HCT116 (cell line): ENCODE data around the gene TEX12. TPM values are rescaled to one million over a fixed set of nuclear protein-coding genes. Genes with fewer than 3 reads are reported as not detected.

Source experiments
- ATAC-seq: fragments of 200-7000 bp; cut with Tn5 transposase; 2 replicates; pipeline ENCODE4 v1.9.1; 2020; ENCODE audit warnings: mild to moderate bottlenecking, moderate library complexity
- BruUV-seq: library from RNA; stranded (reverse); fragments of 400-500 nt; replicated peaks from 2 replicates; lab custom pipeline; 2021; lab: Mats Ljungman, UMichigan
- CTCF ChIA-PET: fragments of 300-600 bp; sonication (Branson Sonifier 250); formaldehyde crosslinking; loops from one replicate; lab custom pipeline; 2021; ENCODE audit warnings: antibody characterized with exemption; lab: Charles Lee
- POLR2A ChIA-PET: fragments of 300-600, 350-600 bp; sonication (Branson Sonifier 250); formaldehyde crosslinking; loops from one replicate; lab custom pipeline; 2021; ENCODE audit warnings: antibody characterized with exemption; lab: Charles Lee
- RAD21 ChIA-PET, 2 experiments: fragments of 300-600 bp; sonication (Branson Sonifier 250); formaldehyde crosslinking; loops; one replicate each; lab custom pipeline; 2023; ENCODE audit warnings: low total read pairs in 2 of 2; ENCODE audit not compliant: uncharacterized antibody in 2 of 2, unreplicated experiment in 2 of 2, low non-redundant PET in 1 of 2; lab: Charles Lee
- DNase-seq: peaks from one replicate; pipeline ENCODE4 v3.0.0-alpha.2; 2010; ENCODE audit warnings: low read depth, low spot score
- H2AFZ ChIP-seq: fragments of 200-600 bp; shearing (Covaris generic), sonication (generic); 2 replicates; pipeline ENCODE4 v1.6.1; 2017; ENCODE audit warnings: low read depth, mixed run types, mixed read lengths, antibody characterized with exemption, low read length; ENCODE audit not compliant: poor library complexity, severe bottlenecking
- H3K27ac ChIP-seq: 2 replicates; pipeline ENCODE4 v1.5.1; 2012; ENCODE audit warnings: low read depth, low read length
- H3K27me3 ChIP-seq: fragments of 200-600 bp; sonication (generic); 2 replicates; pipeline ENCODE4 v1.6.1; 2016; ENCODE audit warnings: mixed run types, low read length, mixed read lengths; ENCODE audit not compliant: insufficient read depth
- H3K36me3 ChIP-seq, 2 experiments: fragments of 200-500 bp in 1 of 2; fragments of 200-600 bp in 1 of 2; sonication (Bioruptor generic) in 1 of 2; sonication (generic) in 1 of 2; 2 replicates each; pipeline versions ENCODE4 v1.5.1 to v1.6.1; 2014 to 2016; ENCODE audit warnings: low read length in 2 of 2, inconsistent platforms in 1 of 2, mixed read lengths in 1 of 2, mixed run types in 1 of 2; ENCODE audit not compliant: insufficient read depth in 2 of 2, control insufficient read depth in 1 of 2
- H3K4me1 ChIP-seq, 2 experiments: fragments of 200-600 bp in 1 of 2; sonication (generic) in 1 of 2; 2 replicates each; pipeline versions ENCODE4 v1.5.1 to v1.6.1; 2012 to 2017; ENCODE audit warnings: low read length in 2 of 2, inconsistent platforms in 1 of 2, mild to moderate bottlenecking in 1 of 2, mixed read lengths in 1 of 2, mixed run types in 1 of 2, moderate library complexity in 1 of 2; ENCODE audit not compliant: insufficient read depth in 2 of 2, control insufficient read depth in 1 of 2
- H3K4me2 ChIP-seq: fragments of 200-600 bp; sonication (generic); 2 replicates; pipeline ENCODE4 v1.6.1; 2017; ENCODE audit warnings: mixed run types, low read length, mixed read lengths
- H3K4me3 ChIP-seq, 2 experiments: fragments of 200-600 bp in 1 of 2; sonication (generic) in 1 of 2; replicated peaks in 1 of 2; 2 replicates each; pipeline ENCODE4 v1.5.1; 2011 to 2016; ENCODE audit warnings: low read length in 2 of 2, control low read depth in 1 of 2, low read depth in 1 of 2, mild to moderate bottlenecking in 1 of 2, mixed read lengths in 1 of 2, mixed run types in 1 of 2
- H3K79me2 ChIP-seq: fragments of 200-600 bp; sonication (generic); 2 replicates; pipeline ENCODE4 v1.6.1; 2017; ENCODE audit warnings: mild to moderate bottlenecking, mixed run types, low read length, moderate library complexity, mixed read lengths; ENCODE audit not compliant: insufficient read depth
- H3K9ac ChIP-seq: fragments of 200-600 bp; sonication (generic); 2 replicates; pipeline ENCODE4 v1.6.1; 2016; ENCODE audit warnings: low read length, mixed read lengths
- H3K9me2 ChIP-seq: fragments of 200-600 bp; sonication (generic), shearing (Covaris generic); 2 replicates; pipeline ENCODE4 v1.6.1; 2017; ENCODE audit warnings: mixed run types, mild to moderate bottlenecking, moderate library complexity; ENCODE audit not compliant: insufficient read depth
- H3K9me3 ChIP-seq, 2 experiments: fragments of 200-500 bp in 1 of 2; fragments of 200-600 bp in 1 of 2; sonication (Bioruptor generic) in 1 of 2; sonication (generic) in 1 of 2; 2 replicates each; pipeline ENCODE4 v1.6.1; 2014 to 2017; ENCODE audit warnings: low read length in 2 of 2, mixed read lengths in 2 of 2, inconsistent platforms in 1 of 2, low read depth in 1 of 2, mild to moderate bottlenecking in 1 of 2, mixed run types in 1 of 2, moderate library complexity in 1 of 2; ENCODE audit not compliant: control insufficient read depth in 1 of 2, insufficient read depth in 1 of 2
- H4K20me1 ChIP-seq: fragments of 200-600 bp; sonication (generic), shearing (Covaris generic); 2 replicates; pipeline ENCODE4 v1.6.1; 2017; ENCODE audit warnings: mixed run types, mild to moderate bottlenecking, moderate library complexity; ENCODE audit not compliant: insufficient read depth
- ATF3 ChIP-seq: IDR thresholded peaks from 2 replicates; pipeline ENCODE4 v1.6.1; 2012
- CBX3 ChIP-seq: IDR thresholded peaks from 2 replicates; pipeline ENCODE4 v1.6.1; 2012; ENCODE audit warnings: low read depth
- EGR1 ChIP-seq: IDR thresholded peaks from 2 replicates; pipeline ENCODE4 v1.6.1; 2012; ENCODE audit warnings: low read depth
- ELF1 ChIP-seq: IDR thresholded peaks from 2 replicates; pipeline ENCODE4 v1.6.1; 2012; ENCODE audit warnings: low read depth, borderline replicate concordance
- EZH2 ChIP-seq: fragments of 200-600 bp; sonication (generic); IDR thresholded peaks from 2 replicates; pipeline ENCODE4 v1.6.1; 2017; ENCODE audit warnings: antibody characterized with exemption, mixed run types
- MAX ChIP-seq: IDR thresholded peaks from 2 replicates; pipeline ENCODE4 v1.6.1; 2012
- POLR2A ChIP-seq: IDR thresholded peaks from 2 replicates; pipeline ENCODE4 v1.7.0; 2011; ENCODE audit warnings: borderline replicate concordance; ENCODE audit not compliant: insufficient read depth, insufficient read length; ENCODE audit errors: extremely low read depth
- POLR2AphosphoS5 ChIP-seq: IDR thresholded peaks from 2 replicates; pipeline ENCODE4 v1.6.1; 2011; ENCODE audit warnings: mild to moderate bottlenecking, low read depth, low read length, moderate library complexity
- REST ChIP-seq: IDR thresholded peaks from 2 replicates; pipeline ENCODE4 v1.6.1; 2012; ENCODE audit warnings: low read depth
- SIN3A ChIP-seq: IDR thresholded peaks from 2 replicates; pipeline ENCODE4 v1.6.1; 2012; ENCODE audit warnings: low read depth
- intact Hi-C: fragments of 100-400 bp; cut with micrococcal nuclease; formaldehyde crosslinking; loops from 2 replicates; pipeline ENCODE4 v1.10.0; 2022
- total RNA-seq: library from RNA; stranded (reverse); gene quantifications from one replicate; pipeline ENCODE4 v1.2.1, GENCODE V29; 2021; ENCODE audit not compliant: unreplicated experiment

Gene TEX12
- total RNA-seq, 1 experiment from 2014 or later = not detected

- BruUV-seq = no TSS peak
- H3K27ac ChIP-seq = no peak overlapping the region
Observed at GRCh38 chr11:112177589-112177988, 10.4 kb downstream of the TEX12 start.

GRCh38 chr11:112178428-112178827 is 11.3 kb downstream of the TEX12 start:
- Histone ChIP-seq H3K27ac (no peak overlapping the region), H3K4me1 (peaks cover 3 to 21% of the 10 kb centered on the region in 2 experiments; a peak in 3 of 4 replicates), H3K27me3 (no peaks in the 10 kb centered on the region), H2AFZ (no peak overlapping the region), H3K9ac (no peak overlapping the region), H3K36me3 (no peaks in the 10 kb centered on the region), H3K4me2 (no peak overlapping the region), H3K9me3 (no peaks in the 10 kb centered on the region), H3K9me2 (no peaks in the 10 kb centered on the region), H3K4me3 (no peak overlapping the region), H4K20me1 (no peaks in the 10 kb centered on the region), H3K79me2 (no peaks in the 10 kb centered on the region)
- RAD21 ChIA-PET = interaction anchor here in 1 of 2 experiments (0.6 kb wide), 1 partner anchor 31 kb away, joined by 3 read pairs; no protein-coding TSS in a partner anchor
- CTCF ChIA-PET = no interaction called here
- intact Hi-C loops = loop anchor here (5.0 kb wide), 1 partner anchor 246 kb away; no protein-coding TSS in a partner anchor
- ATAC-seq (no peak), DNase-seq (no peak)
- POLR2A ChIA-PET = no interaction called here
- TF ChIP-seq MAX (no peak), ATF3 (no peak), EZH2 (no peak), REST (no peak), SIN3A (no peak), POLR2AphosphoS5 (no peak), POLR2A (no peak), CBX3 (no peak), EGR1 (no peak)
- no TSS peak for BruUV-seq

More at GRCh38 chr11:112177589-112177988, 10.4 kb downstream of the TEX12 start:
- Histone ChIP-seq H3K9me3 (no peaks in the 10 kb centered on the region), H3K9me2 (no peaks in the 10 kb centered on the region), H3K4me3 (no peak overlapping the region), H2AFZ (no peak overlapping the region), H3K4me2 (no peak overlapping the region), H4K20me1 (no peaks in the 10 kb centered on the region), H3K36me3 (no peaks in the 10 kb centered on the region), H3K9ac (no peak overlapping the region), H3K4me1 (peaks cover 7 to 29% of the 10 kb centered on the region in 2 experiments; a peak in 3 of 4 replicates), H3K27me3 (no peaks in the 10 kb centered on the region), H3K79me2 (no peaks in the 10 kb centered on the region)
- POLR2A ChIA-PET = no interaction called here
- DNase-seq = no peak
- intact Hi-C loops = loop anchor here (5.0 kb wide), 1 partner anchor 245 kb away; no protein-coding TSS in a partner anchor
- RAD21 ChIA-PET = interaction anchor here in 1 of 2 experiments (0.6 kb wide), 1 partner anchor 32 kb away, joined by 3 read pairs; no protein-coding TSS in a partner anchor
- ATAC-seq = no peak
- CTCF ChIA-PET = no interaction called here
- no peak for TF ChIP-seq ELF1
